Measurements from ENCODE around the gene SLC16A7.

The SLC16A7 gene

DNA sequence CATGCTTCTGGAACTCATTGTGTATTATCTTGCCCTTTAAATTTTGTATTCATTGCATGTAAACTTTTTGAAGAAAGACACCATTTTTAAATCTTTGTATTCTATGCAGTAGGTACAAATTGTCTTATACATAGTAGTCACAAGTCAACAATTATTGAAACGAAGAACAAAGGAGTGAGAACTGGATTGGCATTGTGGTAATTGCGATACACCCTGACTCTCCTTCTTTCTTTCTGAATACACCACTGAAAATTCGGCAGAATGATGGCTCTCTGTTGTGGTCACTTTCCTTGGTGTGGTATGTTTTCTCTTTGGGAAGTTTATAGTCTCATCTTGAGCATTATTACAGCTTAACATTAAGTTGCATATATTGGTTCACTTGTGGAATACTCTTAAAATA lies 34.1 kb downstream of the SLC16A7 start:
- Histone ChIP-seq H3K36me3 (ENCODE audit: control insufficient read depth, insufficient read depth, low read length) (no peaks in the 10 kb centered on the region), H3K4me1 (ENCODE audit: control insufficient read depth, insufficient read depth, low read length) (no peaks in the 10 kb centered on the region), H3K27ac (ENCODE audit: low read depth, low read length) (no peak overlapping the region), H3K4me3 (ENCODE audit: low read length) (no peak overlapping the region), H3K27me3 (ENCODE audit: control insufficient read depth, insufficient read depth, low read length) (no peaks in the 10 kb centered on the region), H3K9ac (ENCODE audit: low read length) (no peak overlapping the region)

DNA sequence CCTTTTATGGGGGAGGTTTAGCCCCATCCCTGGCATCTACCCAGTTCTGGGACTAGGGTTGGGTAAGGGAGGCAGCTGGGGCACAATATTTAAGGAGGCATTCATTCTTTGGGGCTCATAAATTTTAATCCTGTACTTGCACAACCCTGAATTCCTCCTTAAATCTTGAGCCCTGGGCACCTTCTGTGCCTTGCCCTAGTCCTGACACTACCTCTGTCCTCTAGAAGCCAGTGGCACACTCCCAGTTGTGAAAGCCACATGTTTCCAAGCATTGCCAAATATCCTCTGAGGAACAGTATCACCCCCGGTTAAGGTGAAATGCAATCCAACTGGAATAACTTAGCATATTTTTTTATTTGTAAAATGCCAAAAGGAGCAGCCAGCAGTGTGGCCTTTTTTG lies 36.6 kb downstream of the SLC16A7 start:
- H3K27me3 ChIP-seq (ENCODE audit: control insufficient read depth, insufficient read depth, low read length): no peaks in the 10 kb centered on the region
- H3K4me3 ChIP-seq (ENCODE audit: low read length): no peak overlapping the region
- no peak overlapping the region for H3K9ac ChIP-seq (ENCODE audit: low read length)
- no peaks in the 10 kb centered on the region for H3K36me3 ChIP-seq (ENCODE audit: control insufficient read depth, insufficient read depth, low read length)
- no peak overlapping the region for H3K27ac ChIP-seq (ENCODE audit: low read depth, low read length)
- no peaks in the 10 kb centered on the region for H3K4me1 ChIP-seq (ENCODE audit: control insufficient read depth, insufficient read depth, low read length)

DNA sequence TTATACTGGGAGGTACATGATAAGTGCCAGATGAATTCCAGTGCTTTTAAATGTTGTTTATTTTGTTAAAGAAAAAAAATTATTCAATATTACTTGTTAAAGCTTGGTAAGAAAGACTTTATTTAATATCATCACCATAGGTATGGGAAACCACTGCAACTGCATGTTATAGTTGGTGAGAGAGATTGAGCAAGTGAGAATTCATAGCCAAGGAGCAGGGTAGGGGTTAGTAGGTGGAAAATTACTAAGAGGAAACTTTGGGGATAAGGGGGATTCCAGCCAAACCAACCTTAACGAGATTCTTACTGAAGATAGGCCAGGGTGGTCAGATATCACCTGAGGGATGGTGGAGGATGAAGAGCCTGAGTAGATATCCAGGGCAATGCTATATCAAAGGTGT lies 38.4 kb downstream of the SLC16A7 start:
- H3K27me3 ChIP-seq (ENCODE audit: control insufficient read depth, insufficient read depth, low read length): no peaks in the 10 kb centered on the region
- no peak overlapping the region for H3K4me3 ChIP-seq (ENCODE audit: low read length)
- no peak overlapping the region for H3K27ac ChIP-seq (ENCODE audit: low read depth, low read length)
- no peaks in the 10 kb centered on the region for H3K36me3 ChIP-seq (ENCODE audit: control insufficient read depth, insufficient read depth, low read length)
- H3K9ac ChIP-seq (ENCODE audit: low read length): no peak overlapping the region
- H3K4me1 ChIP-seq (ENCODE audit: control insufficient read depth, insufficient read depth, low read length): no peaks in the 10 kb centered on the region

DNA sequence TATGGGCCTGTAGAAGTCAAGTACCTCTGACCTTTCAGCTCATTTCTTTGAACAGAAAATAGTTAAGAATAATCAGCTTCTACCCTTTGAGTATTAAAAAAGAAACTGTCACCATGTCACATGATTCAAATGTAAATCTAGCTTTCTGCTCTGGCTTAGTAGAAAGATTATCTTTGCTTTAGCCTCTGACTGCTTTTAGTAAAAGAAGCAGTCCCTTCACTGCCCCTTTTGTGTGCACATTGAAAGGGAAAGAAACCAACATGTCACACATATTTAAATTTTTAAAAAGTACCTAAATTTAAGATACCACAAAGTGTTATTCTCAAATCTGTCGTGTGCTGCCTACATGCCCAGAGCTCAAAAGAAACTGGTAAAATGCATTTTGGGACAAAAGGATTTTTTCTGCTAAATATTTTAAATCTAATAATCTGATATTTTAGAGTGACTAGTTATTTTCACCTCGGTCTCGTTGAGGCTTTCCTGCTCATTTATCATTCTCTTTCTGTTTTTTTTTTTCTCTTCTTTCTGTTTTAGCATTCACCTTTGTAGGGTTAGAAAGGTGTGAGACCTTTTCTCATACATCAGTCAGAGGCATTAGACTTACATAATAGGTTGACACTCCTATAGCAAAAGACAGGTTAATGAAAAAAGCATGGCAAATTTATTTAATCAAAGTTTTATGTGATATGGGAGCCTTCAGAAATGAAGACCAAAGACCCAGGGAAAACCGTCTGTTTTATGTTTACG lies 41.3 kb downstream of the SLC16A7 start:
- H3K27ac ChIP-seq (ENCODE audit: low read depth, low read length): no peak overlapping the region
- no peak overlapping the region for H3K9ac ChIP-seq (ENCODE audit: low read length)
- H3K4me3 ChIP-seq (ENCODE audit: low read length): no peak overlapping the region
- H3K36me3 ChIP-seq (ENCODE audit: control insufficient read depth, insufficient read depth, low read length): no peaks in the 10 kb centered on the region
- H3K4me1 ChIP-seq (ENCODE audit: control insufficient read depth, insufficient read depth, low read length): no peaks in the 10 kb centered on the region
- no peaks in the 10 kb centered on the region for H3K27me3 ChIP-seq (ENCODE audit: control insufficient read depth, insufficient read depth, low read length)

- no peaks in the 10 kb centered on the region for H3K27me3 ChIP-seq (ENCODE audit: control insufficient read depth, insufficient read depth, low read length)
- H3K4me1 ChIP-seq (ENCODE audit: control insufficient read depth, insufficient read depth, low read length): no peaks in the 10 kb centered on the region
- H3K36me3 ChIP-seq (ENCODE audit: control insufficient read depth, insufficient read depth, low read length): no peaks in the 10 kb centered on the region
- H3K27ac ChIP-seq (ENCODE audit: low read depth, low read length): no peak overlapping the region
- no peak overlapping the region for H3K4me3 ChIP-seq (ENCODE audit: low read length)
- H3K9ac ChIP-seq (ENCODE audit: low read length): no peak overlapping the region
Measured at GRCh38 chr12:59637692-59638070, 41.9 kb downstream of the SLC16A7 start.

- Histone ChIP-seq H3K27ac (ENCODE audit: low read depth, low read length) (no peak overlapping the region), H3K4me1 (ENCODE audit: control insufficient read depth, insufficient read depth, low read length) (no peaks in the 10 kb centered on the region), H3K4me3 (ENCODE audit: low read length) (no peak overlapping the region), H3K36me3 (ENCODE audit: control insufficient read depth, insufficient read depth, low read length) (no peaks in the 10 kb centered on the region), H3K9ac (ENCODE audit: low read length) (no peak overlapping the region), H3K27me3 (ENCODE audit: control insufficient read depth, insufficient read depth, low read length) (no peaks in the 10 kb centered on the region)
Measured at GRCh38 chr12:59643550-59643949, 47.7 kb downstream of the SLC16A7 start.

GRCh38 chr12:59645242-59645641 lies 49.4 kb downstream of the SLC16A7 start:
- Histone ChIP-seq H3K9ac (ENCODE audit: low read length) (no peak overlapping the region), H3K4me1 (ENCODE audit: control insufficient read depth, insufficient read depth, low read length) (no peaks in the 10 kb centered on the region), H3K36me3 (ENCODE audit: control insufficient read depth, insufficient read depth, low read length) (no peaks in the 10 kb centered on the region), H3K4me3 (ENCODE audit: low read length) (no peak overlapping the region), H3K27ac (ENCODE audit: low read depth, low read length) (no peak overlapping the region), H3K27me3 (ENCODE audit: control insufficient read depth, insufficient read depth, low read length) (no peaks in the 10 kb centered on the region)

DNA sequence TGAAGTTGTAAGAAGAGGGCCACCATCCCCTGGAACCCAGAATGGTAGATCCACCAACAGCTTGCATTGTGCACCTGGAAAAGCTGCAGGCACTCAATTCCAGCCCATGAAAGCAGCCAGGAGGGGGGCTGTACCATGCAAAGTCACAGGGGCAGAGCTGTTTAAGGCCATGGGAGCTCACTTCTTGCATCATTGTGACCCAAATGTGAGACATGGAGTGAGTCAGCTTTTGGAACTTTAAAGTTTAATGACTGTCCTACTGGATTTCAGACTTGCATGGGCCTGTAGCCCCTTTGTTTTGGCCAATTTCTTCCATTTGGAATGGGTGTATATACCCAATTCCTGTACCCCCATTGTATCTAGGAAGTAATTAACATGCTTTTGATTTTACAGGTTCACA lies 50.8 kb downstream of the SLC16A7 start:
- no peaks in the 10 kb centered on the region for H3K36me3 ChIP-seq (ENCODE audit: control insufficient read depth, insufficient read depth, low read length)
- H3K4me1 ChIP-seq (ENCODE audit: control insufficient read depth, insufficient read depth, low read length): peaks cover 3% of the 10 kb centered on the region
- no peak overlapping the region for H3K4me3 ChIP-seq (ENCODE audit: low read length)
- no peak overlapping the region for H3K9ac ChIP-seq (ENCODE audit: low read length)
- H3K27me3 ChIP-seq (ENCODE audit: control insufficient read depth, insufficient read depth, low read length): no peaks in the 10 kb centered on the region
- H3K27ac ChIP-seq (ENCODE audit: low read depth, low read length): no peak overlapping the region

GRCh38 chr12:59649203-59649602 lies 53.4 kb downstream of the SLC16A7 start:
- Histone ChIP-seq H3K27me3 (ENCODE audit: control insufficient read depth, insufficient read depth, low read length) (no peaks in the 10 kb centered on the region), H3K27ac (ENCODE audit: low read depth, low read length) (no peak overlapping the region)

DNA sequence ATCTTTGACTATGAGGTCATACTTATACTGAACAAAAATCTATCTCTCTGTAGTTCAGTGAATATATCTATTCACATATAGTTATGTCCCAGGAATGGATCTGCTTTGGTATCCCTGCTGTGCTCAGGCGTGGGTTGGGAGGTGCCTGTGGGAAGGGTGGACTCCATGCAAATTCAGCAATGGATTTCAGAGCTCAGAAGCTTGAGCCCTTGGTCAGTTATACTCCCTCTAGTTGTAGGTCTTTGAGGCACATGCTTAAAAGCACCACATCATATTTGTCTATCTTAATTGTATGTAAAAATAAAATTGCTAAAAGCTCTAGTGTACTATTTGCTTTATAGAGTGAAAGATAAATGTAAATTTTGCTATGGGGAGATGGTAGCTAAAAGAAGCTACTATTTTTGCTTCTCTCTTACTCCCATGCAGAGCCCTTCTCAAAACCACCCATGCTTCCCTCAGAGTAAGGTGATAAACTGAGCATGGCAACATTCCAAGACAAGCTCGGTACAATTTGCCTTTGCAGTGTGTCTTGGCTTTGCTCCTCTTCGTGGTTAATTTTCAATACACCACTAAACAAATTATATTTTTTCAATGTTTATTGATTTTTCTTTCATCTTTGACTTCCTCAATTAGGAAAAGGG lies 54.9 kb downstream of the SLC16A7 start:
- no peak overlapping the region for H3K4me3 ChIP-seq (ENCODE audit: low read length)

More at GRCh38 chr12:59649203-59649602, 53.4 kb downstream of the SLC16A7 start:
- H3K4me1 ChIP-seq (ENCODE audit: control insufficient read depth, insufficient read depth, low read length): peaks cover 3% of the 10 kb centered on the region
- H3K9ac ChIP-seq (ENCODE audit: low read length): no peak overlapping the region
- H3K4me3 ChIP-seq (ENCODE audit: low read length): no peak overlapping the region
- H3K36me3 ChIP-seq (ENCODE audit: control insufficient read depth, insufficient read depth, low read length): no peaks in the 10 kb centered on the region

DNA sequence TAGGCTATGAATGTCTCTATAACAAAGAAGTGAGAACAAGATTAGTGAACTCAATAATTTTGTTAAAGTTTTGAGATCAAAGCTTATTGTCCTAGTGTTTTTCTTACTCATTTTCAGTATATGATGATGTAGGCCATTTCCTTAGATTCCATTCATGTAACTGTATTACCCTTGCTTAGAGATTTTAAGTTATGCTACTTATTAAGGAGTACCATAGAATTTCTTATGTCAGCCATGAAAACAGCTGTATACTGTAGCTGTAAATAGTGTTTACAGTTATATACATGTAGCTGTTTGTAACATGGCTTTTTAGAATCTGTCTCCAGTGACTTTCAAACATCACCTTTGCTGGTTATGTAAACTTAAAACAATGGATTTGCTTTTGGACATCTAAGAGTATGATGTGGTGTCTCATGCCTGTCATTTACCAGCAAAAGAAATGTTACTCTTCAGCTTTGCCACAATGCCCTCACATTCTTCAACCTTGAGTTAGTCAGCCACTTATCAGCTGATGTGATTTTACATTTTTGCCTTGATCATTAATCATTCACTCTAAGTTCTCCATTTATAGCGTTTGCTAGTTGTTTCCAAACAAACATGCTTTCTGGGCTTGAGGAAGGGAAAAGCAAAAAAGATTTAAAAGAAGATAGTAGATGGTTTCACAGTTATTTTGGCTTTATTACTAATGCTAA lies 55.5 kb downstream of the SLC16A7 start:
- Histone ChIP-seq H3K9ac (ENCODE audit: low read length) (no peak overlapping the region), H3K27ac (ENCODE audit: low read depth, low read length) (no peak overlapping the region), H3K4me3 (ENCODE audit: low read length) (no peak overlapping the region), H3K36me3 (ENCODE audit: control insufficient read depth, insufficient read depth, low read length) (no peaks in the 10 kb centered on the region), H3K27me3 (ENCODE audit: control insufficient read depth, insufficient read depth, low read length) (no peaks in the 10 kb centered on the region), H3K4me1 (ENCODE audit: control insufficient read depth, insufficient read depth, low read length) (peaks cover 3% of the 10 kb centered on the region)

More for the DNA sequence above, 54.9 kb downstream of the SLC16A7 start:
- Histone ChIP-seq H3K9ac (ENCODE audit: low read length) (no peak overlapping the region), H3K36me3 (ENCODE audit: control insufficient read depth, insufficient read depth, low read length) (no peaks in the 10 kb centered on the region), H3K27ac (ENCODE audit: low read depth, low read length) (no peak overlapping the region), H3K4me1 (ENCODE audit: control insufficient read depth, insufficient read depth, low read length) (peaks cover 3% of the 10 kb centered on the region), H3K27me3 (ENCODE audit: control insufficient read depth, insufficient read depth, low read length) (no peaks in the 10 kb centered on the region)

DNA sequence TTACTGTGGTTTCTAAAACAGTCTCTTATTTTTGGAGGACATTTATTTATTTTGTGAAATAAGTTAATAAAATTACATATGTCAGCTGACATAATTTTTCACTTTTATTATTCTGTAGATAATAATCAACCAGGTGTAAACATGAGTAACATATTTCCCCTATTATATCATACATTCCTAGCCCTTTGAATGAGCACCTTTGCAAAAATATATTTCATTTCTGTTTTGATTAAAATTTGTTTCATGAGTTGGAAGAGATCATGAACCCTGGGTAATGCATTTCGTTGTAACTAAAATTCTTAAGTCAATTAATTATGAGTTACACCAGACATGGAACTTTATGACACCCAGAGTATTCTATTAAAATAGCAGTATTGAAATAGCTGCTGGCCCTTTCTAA lies 56.3 kb downstream of the SLC16A7 start:
- Histone ChIP-seq H3K4me3 (ENCODE audit: low read length) (no peak overlapping the region), H3K36me3 (ENCODE audit: control insufficient read depth, insufficient read depth, low read length) (no peaks in the 10 kb centered on the region), H3K4me1 (ENCODE audit: control insufficient read depth, insufficient read depth, low read length) (peaks cover 3% of the 10 kb centered on the region), H3K27me3 (ENCODE audit: control insufficient read depth, insufficient read depth, low read length) (no peaks in the 10 kb centered on the region), H3K27ac (ENCODE audit: low read depth, low read length) (no peak overlapping the region), H3K9ac (ENCODE audit: low read length) (no peak overlapping the region)

Measured in rectal smooth muscle tissue (tissue), 1 donor.